A673 (cell line): ENCODE measurements around the gene EXOSC3. TPM values are rescaled to one million over a fixed set of nuclear protein-coding genes. Genes with fewer than 3 reads are reported as not detected.

Source experiments
- BruUV-seq: library from RNA; stranded (reverse); fragments of 400-500 nt; replicated peaks from 2 replicates; lab custom pipeline; 2021; lab: Mats Ljungman, UMichigan
- CTCF ChIA-PET: fragments of 300-600 bp; sonication (Branson Sonifier 250); formaldehyde crosslinking; loops from one replicate; lab custom pipeline; 2022; ENCODE audit warnings: antibody characterized with exemption; lab: Charles Lee
- POLR2A ChIA-PET: fragments of 300-600 bp; sonication (Branson Sonifier 250); formaldehyde crosslinking; loops from one replicate; lab custom pipeline; 2022; ENCODE audit warnings: antibody characterized with exemption; ENCODE audit not compliant: low non-redundant PET; lab: Charles Lee
- DNase-seq: peaks from one replicate; pipeline ENCODE4 v3.0.0-alpha.2; 2015; ENCODE audit warnings: low spot score
- H3K27ac ChIP-seq: fragments of 200-600 bp; sonication (generic); 2 replicates; pipeline ENCODE4 v1.5.1; 2016; ENCODE audit warnings: mixed run types, low read depth, mild to moderate bottlenecking, mixed read lengths, antibody characterized with exemption, low read length; ENCODE audit not compliant: poor library complexity, severe bottlenecking
- H3K27me3 ChIP-seq: fragments of 200-600 bp; sonication (generic); replicated peaks from 2 replicates; pipeline ENCODE4 v1.6.1; 2017; ENCODE audit warnings: mixed run types, low read depth, mild to moderate bottlenecking, mixed read lengths, antibody characterized with exemption, low read length; ENCODE audit not compliant: insufficient read depth, poor library complexity
- H3K36me3 ChIP-seq: fragments of 200-600 bp; sonication (generic); 2 replicates; pipeline ENCODE4 v1.6.1; 2016; ENCODE audit warnings: mixed run types, mild to moderate bottlenecking, mixed read lengths, antibody characterized with exemption, low read length; ENCODE audit not compliant: insufficient read depth, poor library complexity, severe bottlenecking
- H3K4me1 ChIP-seq: fragments of 200-600 bp; sonication (generic); 2 replicates; pipeline ENCODE4 v1.6.1; 2017; ENCODE audit warnings: mixed run types, mild to moderate bottlenecking, mixed read lengths, antibody characterized with exemption, low read length; ENCODE audit not compliant: insufficient read depth, poor library complexity, severe bottlenecking
- H3K4me3 ChIP-seq: fragments of 200-600 bp; sonication (generic); 2 replicates; pipeline ENCODE4 v1.5.1; 2016; ENCODE audit warnings: low read depth, mixed run types, mild to moderate bottlenecking, mixed read lengths, low read length; ENCODE audit not compliant: poor library complexity, severe bottlenecking
- H3K9me3 ChIP-seq: fragments of 200-600 bp; sonication (generic); 2 replicates; pipeline ENCODE4 v1.6.1; 2016; ENCODE audit warnings: mixed run types, low read depth, mild to moderate bottlenecking, mixed read lengths, antibody characterized with exemption, low read length; ENCODE audit not compliant: poor library complexity, severe bottlenecking
- EZH2 ChIP-seq: fragments of 200-600 bp; sonication (generic); IDR thresholded peaks from 2 replicates; pipeline ENCODE4 v1.6.1; 2017; ENCODE audit warnings: borderline replicate concordance, low read depth, mild to moderate bottlenecking, mixed read lengths, antibody characterized with exemption, low read length; ENCODE audit not compliant: poor library complexity, severe bottlenecking
- intact Hi-C: fragments of 100-400 bp; cut with micrococcal nuclease; formaldehyde crosslinking; loops from one replicate; pipeline ENCODE4 v1.10.0; 2022; ENCODE audit not compliant: unreplicated experiment
- total RNA-seq: library from RNA; stranded (reverse); gene quantifications from 2 replicates; pipeline ENCODE4 v1.2.3, GENCODE V29; 2021
- TF ChIP-seq, protein P1 (sequence below): fragments of 300-800, 200-600 bp; sonication (generic); conservative IDR thresholded peaks from 2 replicates; pipeline ENCODE4 v1.5.1; 2017; ENCODE audit warnings: low read depth, mild to moderate bottlenecking, antibody characterized with exemption, low read length, moderate library complexity, mixed read lengths

The EXOSC3 gene
- total RNA-seq, 1 experiment from 2014 or later: 89.6 TPM

DNA sequence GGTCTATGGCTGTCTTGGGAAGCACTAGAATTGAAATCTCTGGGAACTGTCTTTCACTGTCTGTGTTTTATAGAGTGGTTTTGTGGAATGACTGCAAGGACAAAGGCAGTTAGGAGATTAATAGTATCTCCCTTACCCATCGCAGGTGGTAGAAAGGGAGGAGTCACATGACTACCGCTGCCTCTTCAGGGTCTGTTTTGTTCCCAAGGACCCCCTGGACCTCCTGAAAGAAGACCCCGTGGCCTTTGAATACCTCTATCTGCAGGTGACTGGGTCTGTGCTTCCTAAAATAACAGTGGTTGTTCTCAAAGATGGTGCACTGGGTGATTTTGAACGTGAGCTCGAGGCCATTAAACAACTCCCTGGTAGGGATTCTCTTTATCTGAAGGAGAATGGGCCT is 54.0 kb downstream of the EXOSC3 start:
- CTCF ChIA-PET: no interaction called here
- Histone ChIP-seq H3K9me3 (no peaks in the 10 kb centered on the region), H3K36me3 (no peaks in the 10 kb centered on the region), H3K27me3 (peaks cover 3% of the 10 kb centered on the region), H3K27ac (no peak overlapping the region), H3K4me3 (no peak overlapping the region), H3K4me1 (no peaks in the 10 kb centered on the region)
- POLR2A ChIA-PET: no interaction called here
- no peak for DNase-seq
- intact Hi-C loops: no loop called here
- no TSS peak for BruUV-seq
- no peak for TF ChIP-seq EZH2
- TF ChIP-seq, protein P1, sequence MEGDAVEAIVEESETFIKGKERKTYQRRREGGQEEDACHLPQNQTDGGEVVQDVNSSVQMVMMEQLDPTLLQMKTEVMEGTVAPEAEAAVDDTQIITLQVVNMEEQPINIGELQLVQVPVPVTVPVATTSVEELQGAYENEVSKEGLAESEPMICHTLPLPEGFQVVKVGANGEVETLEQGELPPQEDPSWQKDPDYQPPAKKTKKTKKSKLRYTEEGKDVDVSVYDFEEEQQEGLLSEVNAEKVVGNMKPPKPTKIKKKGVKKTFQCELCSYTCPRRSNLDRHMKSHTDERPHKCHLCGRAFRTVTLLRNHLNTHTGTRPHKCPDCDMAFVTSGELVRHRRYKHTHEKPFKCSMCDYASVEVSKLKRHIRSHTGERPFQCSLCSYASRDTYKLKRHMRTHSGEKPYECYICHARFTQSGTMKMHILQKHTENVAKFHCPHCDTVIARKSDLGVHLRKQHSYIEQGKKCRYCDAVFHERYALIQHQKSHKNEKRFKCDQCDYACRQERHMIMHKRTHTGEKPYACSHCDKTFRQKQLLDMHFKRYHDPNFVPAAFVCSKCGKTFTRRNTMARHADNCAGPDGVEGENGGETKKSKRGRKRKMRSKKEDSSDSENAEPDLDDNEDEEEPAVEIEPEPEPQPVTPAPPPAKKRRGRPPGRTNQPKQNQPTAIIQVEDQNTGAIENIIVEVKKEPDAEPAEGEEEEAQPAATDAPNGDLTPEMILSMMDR: no peak

GRCh38 chr9:37730256-37730655 is 54.6 kb downstream of the EXOSC3 start:
- POLR2A ChIA-PET: no interaction called here
- intact Hi-C loops: no loop called here
- CTCF ChIA-PET: no interaction called here

More at GRCh38 chr9:37730256-37730655, 54.6 kb downstream of the EXOSC3 start:
- Histone ChIP-seq H3K4me3 (no peak overlapping the region), H3K4me1 (no peaks in the 10 kb centered on the region), H3K27me3 (peaks cover 3% of the 10 kb centered on the region), H3K9me3 (no peaks in the 10 kb centered on the region), H3K27ac (no peak overlapping the region), H3K36me3 (no peaks in the 10 kb centered on the region)
- TF ChIP-seq, protein P1: no peak
- no peak for TF ChIP-seq EZH2
- no peak for DNase-seq
- no TSS peak for BruUV-seq

Other genes with a start within 250 kb of the EXOSC3 start
- gene FBXO10, start 208.7 kb downstream of the EXOSC3 start, total RNA-seq: 14.5 and 15.0 TPM in 2 replicates
- 213 and 247 TPM in 2 replicates for gene TOMM5, start 192.5 kb downstream of the EXOSC3 start, total RNA-seq
- gene FRMPD1, start 134.1 kb downstream of the EXOSC3 start, total RNA-seq: not detected in 2 replicates
- 7.8 and 8.0 TPM in 2 replicates for gene TRMT10B, start 31.3 kb downstream of the EXOSC3 start, total RNA-seq
- 24.0 and 29.9 TPM in 2 replicates for gene DCAF10, start 15.7 kb upstream of the EXOSC3 start, total RNA-seq
- gene SLC25A51, start 119.1 kb upstream of the EXOSC3 start, total RNA-seq: 36.3 and 40.8 TPM in 2 replicates